Amygdala (tissue), 56 donors: ENCODE data around the gene NAPSA.
"Not testable (repeated sequence)": the region's sequence is repeated elsewhere in the genome, so short reads cannot be mapped to it uniquely, and the experiment has no call there.

Experiments used
- DNase-seq, 56 donors: peaks; one replicate each; lab custom pipeline; 2025; lab: John Stamatoyannopoulos, UW

Gene NAPSA

DNA sequence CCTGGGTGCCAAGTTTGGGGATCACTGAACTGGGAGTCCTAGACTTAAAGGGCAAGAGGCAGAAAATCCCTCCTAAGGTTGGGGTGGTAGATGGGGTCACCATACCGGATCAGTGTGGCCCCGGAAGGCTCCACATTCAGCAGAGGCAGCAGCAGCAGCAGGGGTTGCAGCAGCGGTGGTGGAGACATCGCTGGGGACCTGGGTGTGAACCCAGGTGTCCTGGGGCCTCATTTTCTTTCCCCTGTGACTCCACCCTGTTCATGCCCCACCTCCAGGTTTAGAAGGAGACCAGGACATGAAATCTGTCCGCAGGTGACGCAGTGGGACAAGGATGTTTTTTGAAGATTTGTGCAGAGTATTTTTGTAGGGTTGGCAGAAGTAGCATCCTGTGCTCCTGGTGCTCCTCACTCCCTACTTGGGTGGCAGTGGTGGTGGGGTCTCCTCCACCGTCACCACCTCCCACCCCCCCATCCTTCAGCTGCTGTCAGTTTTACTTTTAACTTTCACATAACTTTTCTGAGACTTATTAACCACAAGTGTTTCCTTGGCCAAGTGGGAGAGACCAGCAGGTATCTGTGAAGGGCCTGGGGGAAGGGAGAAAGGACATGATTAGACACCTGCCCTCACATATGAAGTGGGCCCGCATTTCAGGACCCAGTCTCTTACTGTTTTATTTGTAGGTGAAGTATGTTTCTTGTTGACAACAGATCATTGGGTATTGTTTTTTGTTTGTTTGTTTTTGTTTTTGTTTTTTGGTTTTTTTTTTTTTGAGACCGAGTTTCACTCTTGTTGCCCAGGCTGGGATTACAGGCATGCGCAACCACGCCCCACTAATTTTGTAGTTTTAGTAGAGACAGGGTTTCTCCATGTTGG lies at the start of gene NAPSA:
TSS of gene NAPSA (minus strand) at position 206 of the 873 bp plus-strand sequence. CDS start at position 188, 18 bp downstream.
- no peak for DNase-seq

- no peak for DNase-seq
Measured at GRCh38 chr19:50413531-50413930, 48.1 kb upstream of the NAPSA start.

DNA sequence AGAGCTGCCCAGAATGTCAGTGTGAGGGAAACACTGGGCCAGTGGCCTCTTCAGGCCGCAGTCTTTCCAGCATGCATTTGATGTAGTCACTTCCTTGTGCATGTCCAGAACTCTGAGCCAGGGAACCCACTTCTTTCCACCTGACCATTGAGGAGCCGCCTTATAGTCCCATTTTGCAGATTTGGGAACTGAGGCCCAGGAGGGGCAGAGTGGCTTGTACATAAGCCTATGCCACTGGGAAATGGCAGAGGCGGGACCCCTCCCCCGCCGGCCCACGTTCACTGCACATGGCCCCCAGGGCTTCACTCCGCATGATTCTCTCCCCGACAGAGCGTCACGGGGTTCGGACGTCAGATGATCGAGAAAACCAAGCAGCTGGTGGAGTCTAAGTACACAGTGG lies 47.7 kb upstream of the NAPSA start:
- DNase-seq, result no peak

GRCh38 chr19:50412419-50412818 lies 47.0 kb upstream of the NAPSA start:
- no peak for DNase-seq

DNA sequence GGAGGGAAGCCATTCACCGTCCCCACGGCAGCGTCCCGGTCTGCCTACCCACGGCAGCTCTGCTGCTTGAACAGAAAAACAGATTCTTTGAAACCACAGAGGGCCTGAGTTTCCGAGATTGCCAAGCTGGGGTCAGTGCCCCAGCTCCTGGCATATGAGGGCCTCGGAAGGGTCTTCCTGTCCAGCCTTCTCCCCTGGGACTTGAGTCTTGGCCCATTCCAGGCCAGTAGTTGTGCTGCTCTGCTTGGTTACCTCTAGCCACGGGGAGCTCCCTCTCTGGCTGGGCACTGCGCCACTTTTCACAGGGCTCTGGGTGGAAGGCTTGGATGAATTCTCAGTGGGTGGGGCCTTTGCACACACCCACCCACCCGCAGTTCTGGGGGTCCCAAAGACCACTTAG lies 44.7 kb upstream of the NAPSA start:
- no peak for DNase-seq

DNA sequence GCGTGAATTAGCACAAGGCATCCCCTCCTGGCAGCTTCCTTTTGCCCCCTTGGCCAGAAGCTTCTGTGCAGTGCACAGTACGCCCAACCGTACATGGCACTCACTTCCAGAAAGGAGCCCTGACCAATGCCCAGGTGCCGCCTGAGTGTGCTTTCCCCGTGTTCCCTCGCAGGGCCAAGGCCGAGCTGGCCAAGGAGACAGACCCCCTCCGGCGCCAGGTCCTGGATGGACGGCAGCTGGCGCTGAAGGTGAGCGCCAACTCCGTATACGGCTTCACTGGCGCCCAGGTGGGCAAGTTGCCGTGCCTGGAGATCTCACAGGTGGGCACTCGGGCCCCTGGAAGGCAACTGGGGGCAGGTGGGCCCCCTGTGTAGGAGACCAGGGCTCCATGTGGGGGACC lies 43.9 kb upstream of the NAPSA start:
- DNase-seq, result no peak

- no peak for DNase-seq
Measured at GRCh38 chr19:50406829-50407228, 41.4 kb upstream of the NAPSA start.

GRCh38 chr19:50406156-50406820 lies 40.8 kb upstream of the NAPSA start:
- DNase-seq, result no peak

DNA sequence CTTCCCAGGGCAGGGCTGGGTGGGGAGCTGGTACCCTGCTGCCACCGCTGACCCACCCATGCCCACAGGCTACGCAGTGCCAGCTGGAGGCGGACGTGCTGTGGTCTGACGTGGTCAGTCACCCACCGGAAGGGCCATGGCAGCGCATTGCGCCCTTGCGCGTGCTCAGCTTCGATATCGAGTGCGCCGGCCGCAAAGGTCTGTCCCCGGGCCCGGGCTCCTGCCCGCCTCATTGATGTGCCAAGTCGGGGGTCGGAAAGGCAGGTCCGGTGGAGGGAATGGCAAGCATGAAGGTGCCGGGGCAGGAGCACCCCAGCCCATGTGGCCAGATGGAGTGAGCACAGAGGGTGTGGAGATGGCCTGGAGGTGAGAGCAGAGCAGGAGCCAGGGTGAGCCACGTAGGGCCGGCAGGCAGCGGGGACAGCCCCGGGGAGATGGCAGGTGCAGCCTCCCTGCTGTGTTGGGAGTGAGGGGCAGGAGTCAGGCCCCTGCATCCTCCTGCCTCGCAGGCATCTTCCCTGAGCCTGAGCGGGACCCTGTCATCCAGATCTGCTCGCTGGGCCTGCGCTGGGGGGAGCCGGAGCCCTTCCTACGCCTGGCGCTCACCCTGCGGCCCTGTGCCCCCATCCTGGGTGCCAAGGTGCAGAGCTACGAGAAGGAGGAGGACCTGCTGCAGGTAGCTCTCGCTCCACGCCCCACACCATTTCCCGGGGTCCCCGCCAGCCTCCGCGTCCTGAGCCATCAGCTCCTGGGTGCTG lies 37.3 kb upstream of the NAPSA start:
- DNase-seq, result no peak

DNA sequence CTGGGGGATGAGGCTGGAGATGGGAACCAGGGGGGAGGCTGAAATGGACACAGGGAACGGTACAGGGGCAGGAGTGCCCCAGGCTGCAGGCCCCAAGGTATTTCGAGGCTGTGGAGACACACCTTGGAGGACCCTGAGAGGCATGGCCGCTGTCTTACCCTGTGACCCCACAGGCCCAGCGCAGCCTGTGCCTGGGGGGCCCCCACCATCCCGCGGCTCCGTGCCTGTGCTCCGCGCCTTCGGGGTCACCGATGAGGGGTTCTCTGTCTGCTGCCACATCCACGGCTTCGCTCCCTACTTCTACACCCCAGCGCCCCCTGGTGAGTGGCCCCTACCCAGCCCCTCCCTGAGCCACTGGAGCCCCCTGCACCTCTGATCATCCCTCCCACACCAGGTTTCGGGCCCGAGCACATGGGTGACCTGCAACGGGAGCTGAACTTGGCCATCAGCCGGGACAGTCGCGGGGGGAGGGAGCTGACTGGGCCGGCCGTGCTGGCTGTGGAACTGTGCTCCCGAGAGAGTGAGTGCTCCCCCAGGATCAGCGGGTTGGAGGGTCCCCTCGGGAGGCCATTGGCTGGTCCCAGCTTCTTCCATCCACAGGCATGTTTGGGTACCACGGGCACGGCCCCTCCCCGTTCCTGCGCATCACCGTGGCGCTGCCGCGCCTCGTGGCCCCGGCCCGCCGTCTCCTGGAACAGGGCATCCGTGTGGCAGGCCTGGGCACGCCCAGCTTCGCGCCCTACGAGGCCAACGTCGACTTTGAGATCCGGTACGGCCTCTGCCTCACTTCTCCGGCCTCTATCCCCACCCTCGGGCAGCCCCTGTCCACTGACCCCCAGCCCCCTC lies 36.4 kb upstream of the NAPSA start:
- DNase-seq, result no peak

GRCh38 chr19:50399368-50399745 lies 33.9 kb upstream of the NAPSA start:
- DNase-seq, result no peak

- no peak for DNase-seq
Measured at GRCh38 chr19:50398675-50399367, 33.4 kb upstream of the NAPSA start.

GRCh38 chr19:50394017-50394416 lies 28.6 kb upstream of the NAPSA start:
- no peak for DNase-seq

GRCh38 chr19:50393589-50393988 lies 28.1 kb upstream of the NAPSA start:
- no peak for DNase-seq

DNA sequence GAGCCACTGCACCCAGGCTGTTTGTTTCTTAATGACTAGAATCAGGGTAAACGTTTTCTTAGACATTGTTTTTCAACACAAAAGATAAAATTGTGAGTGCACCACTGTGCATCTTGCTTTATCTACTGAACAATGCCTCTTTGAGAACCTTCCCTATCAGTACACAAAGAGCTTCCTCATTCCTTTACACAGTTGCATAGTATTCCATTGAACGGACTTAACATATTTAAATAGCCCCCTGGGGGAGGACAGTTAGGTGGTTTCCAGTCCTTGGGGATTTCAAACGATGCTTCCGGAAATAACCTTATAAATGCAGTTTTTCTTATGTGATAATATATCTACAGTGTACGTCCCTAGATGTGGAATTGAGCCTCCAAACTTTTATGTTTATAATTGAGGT lies 27.3 kb upstream of the NAPSA start:
- DNase-seq, result no peak

DNA sequence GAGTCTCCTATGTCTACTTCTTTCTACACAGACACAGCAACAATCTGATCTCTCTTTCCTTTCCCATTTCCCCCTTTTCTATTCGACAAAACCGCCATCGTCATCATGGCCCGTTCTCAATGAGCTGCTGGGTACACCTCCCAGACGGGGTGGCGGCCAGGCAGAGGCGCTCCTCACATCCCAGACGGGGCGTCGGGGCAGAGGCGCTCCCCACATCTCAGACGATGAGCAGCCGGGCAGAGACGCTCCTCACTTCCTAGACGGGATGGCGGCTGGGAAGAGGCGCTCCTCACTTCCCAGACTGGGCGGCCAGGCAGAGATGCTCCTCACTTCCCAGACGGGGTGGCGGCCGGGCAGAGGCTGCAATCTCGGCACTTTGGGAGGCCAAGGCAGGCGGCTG lies 25.5 kb upstream of the NAPSA start:
- not testable (repeated sequence) for DNase-seq

DNA sequence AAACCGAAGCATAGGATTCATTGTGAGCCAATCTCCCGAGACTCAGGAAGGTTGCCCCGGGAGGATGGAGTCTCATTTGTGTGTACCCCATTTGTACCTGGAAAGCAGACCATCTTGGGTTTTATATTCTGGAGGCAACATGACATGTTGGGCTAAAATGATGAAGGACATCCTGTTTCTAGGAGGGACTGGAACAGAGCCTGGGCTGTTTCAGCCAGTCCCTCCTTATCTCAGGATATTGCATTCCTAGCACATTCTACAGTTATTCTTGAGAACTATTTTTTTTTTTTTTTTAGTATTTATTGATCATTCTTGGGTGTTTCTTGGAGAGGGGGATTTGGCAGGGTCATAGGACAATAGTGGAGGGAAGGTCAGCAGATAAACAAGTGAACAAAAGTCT lies 24.9 kb upstream of the NAPSA start:
- DNase-seq, result not testable (repeated sequence)

DNA sequence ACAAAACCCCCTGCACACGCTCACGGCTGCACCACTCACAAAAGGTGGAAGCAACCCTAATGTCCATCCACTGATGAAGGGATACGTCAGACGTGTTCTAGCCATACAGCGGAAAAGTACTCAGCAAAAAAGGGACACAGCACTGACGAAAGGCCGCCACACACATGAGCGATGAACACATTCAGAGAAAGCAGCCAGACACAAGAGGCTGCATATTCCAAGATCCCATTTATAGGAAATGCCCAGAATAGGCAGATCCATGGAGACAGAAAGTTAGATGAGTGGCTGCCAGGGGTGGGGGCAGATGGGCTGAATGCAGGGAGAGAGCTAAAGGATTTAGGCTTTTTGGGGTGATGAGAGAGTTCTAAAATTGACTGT lies 22.4 kb upstream of the NAPSA start:
- peak in 1 of 56 donors; percentile 5 for DNase-seq

DNA sequence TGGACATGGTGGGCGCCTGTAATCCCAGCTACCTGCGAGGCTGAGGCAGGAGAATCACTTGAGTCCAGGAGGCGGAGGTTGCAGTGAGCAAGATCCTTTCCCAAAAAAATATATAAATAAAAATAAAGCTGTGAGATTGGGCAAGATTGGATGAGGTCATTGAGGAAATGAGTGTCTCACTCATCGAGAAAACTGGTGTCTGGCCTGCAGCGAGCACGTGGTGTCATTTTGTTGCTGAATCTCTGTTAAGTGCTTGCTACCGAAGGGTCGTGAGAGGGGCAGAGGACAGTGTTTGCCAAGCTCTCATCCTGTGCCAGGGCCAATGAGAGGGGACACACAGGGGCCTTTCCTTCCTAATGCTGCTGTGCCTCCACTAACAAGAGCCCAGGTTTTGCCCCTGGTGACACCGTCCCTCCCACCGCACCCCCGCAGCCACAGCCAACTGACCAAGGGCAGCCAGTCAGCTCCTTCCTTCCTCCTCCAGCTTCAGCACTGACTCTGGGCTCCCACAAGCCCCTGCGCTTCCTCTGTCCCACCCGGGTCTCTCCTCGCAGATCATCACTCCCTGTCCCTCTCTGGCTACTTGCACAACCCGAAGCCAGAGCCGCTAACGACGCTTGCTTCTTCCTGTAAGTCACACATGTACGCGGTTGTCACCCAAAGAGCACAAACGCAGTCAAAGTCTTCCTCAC lies 21.9 kb upstream of the NAPSA start:
- DNase-seq, result peak in 12 of 56 donors; percentile 4 to 27 (median 13)
